LHCN-M2 (cell line): Measurements from ENCODE around the gene MED12L. TPM values are rescaled to one million over a fixed set of nuclear protein-coding genes. Genes with fewer than 3 reads are reported as not detected.
A peak's percentile ranks its signal among the peaks of the same experiment; 100 is the strongest.

ENCODE experiments used
- DNase-seq: peaks from one replicate; pipeline ENCODE4 v3.0.0-alpha.2; 2012; ENCODE audit warnings: low read depth
- total RNA-seq: library from RNA; depleted of rRNA; stranded (reverse); fragments of >200 nt; gene quantifications from 2 replicates; pipeline ENCODE4 v1.2.3, GENCODE V29; 2014

Gene MED12L
- total RNA-seq, 1 experiment from 2014 or later = not detected

- no peak for DNase-seq
These were observed 57.5 kb downstream of the MED12L start for GRCh38 chr3:151142929-151143328.

GRCh38 chr3:151144016-151144415, 58.6 kb downstream of the MED12L start:
- DNase-seq = no peak

GRCh38 chr3:151144760-151145159, 59.3 kb downstream of the MED12L start:
- DNase-seq = no peak

DNA sequence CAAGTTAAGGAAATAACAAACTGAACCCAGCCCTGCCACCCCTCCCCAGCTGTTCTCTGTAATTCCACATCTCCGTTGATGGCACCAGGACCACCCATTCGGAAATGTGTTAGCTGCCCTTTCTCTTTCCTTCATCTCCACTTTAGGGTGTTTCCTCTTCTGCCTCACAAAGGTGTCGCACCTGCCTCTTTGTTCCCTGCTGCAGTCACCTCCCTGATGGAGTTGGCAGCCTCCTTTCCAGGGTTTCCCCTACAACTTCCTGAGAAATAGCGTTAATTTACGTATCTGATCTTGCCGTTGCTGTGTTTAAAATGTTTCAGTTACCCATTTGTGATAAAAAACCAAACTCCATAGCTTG, 60.2 kb downstream of the MED12L start:
- DNase-seq = no peak

GRCh38 chr3:151146071-151146730, 60.7 kb downstream of the MED12L start:
- DNase-seq = peak; percentile 70

GRCh38 chr3:151146731-151147091, 61.2 kb downstream of the MED12L start:
- no peak for DNase-seq

GRCh38 chr3:151147299-151147698, 61.8 kb downstream of the MED12L start:
- DNase-seq = no peak

GRCh38 chr3:151152455-151153079, 67.1 kb downstream of the MED12L start:
- DNase-seq = no peak

- DNase-seq = no peak
These were observed 69.1 kb downstream of the MED12L start for GRCh38 chr3:151154566-151154965.

DNA sequence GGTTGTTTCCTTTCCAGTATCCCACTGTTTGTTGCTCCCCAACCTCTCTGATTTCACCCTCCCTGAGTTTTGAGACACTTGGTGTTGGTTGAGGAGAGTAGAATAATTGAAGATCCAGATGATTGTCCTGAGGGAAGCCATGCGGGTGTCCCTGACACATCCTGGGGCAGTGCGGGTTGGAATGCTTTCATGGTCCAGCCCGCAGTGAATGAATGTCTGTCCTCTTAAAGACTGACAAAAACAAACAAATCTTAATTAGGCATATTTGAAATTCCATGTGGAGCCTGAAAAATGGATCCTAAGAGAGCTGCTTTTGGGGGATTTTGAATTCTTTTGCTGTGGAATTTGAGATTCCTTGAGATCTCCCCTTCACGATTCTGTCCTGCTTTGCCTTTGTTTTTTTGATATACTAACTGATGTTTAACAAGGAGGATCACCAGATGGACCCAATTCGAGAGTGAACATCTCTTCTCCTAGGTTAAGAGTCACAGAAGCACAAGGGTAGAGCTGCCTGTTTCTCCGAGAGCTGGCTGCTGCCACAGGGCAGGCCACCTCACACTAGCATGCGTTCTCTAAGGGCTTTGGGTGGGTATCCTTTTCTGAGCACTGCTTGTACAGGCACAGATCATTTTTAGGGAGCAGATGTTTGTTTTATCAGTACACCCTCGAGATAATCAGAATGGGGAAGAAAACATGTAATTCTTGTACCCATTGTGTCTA, 70.1 kb downstream of the MED12L start:
- DNase-seq = no peak

DNA sequence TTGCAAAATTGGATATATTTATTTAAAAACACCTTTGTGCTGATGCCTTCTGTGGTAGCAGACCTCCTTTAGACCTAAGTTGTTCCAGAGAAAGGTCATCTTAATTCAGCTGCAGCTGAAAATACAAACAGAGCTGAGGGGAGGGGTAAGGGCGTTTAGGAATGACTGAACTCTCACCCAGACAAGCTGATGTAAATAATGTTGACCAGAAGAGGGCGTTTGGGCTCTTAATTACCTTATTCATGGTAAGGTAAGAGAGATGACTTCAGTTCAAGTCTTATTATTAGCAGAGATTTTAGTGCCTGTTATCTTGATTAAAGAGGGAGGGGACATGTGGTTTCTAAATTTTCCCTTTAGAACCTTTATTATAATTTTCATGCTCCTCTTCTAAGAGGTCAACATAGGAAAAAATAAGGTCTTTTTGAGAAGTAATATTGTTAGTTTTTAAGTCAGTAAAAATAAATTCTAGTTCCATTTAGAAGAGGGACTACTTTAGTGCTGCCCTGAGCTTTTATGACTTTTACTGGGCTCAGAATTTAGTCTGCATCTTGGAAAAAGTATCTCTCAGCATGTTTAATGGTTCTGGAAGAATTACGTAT, 71.3 kb downstream of the MED12L start:
- peak; percentile 42 for DNase-seq

- DNase-seq = no peak
These were observed 74.3 kb downstream of the MED12L start for GRCh38 chr3:151159806-151160205.

GRCh38 chr3:151165226-151165625, 79.8 kb downstream of the MED12L start:
- DNase-seq = no peak

DNA sequence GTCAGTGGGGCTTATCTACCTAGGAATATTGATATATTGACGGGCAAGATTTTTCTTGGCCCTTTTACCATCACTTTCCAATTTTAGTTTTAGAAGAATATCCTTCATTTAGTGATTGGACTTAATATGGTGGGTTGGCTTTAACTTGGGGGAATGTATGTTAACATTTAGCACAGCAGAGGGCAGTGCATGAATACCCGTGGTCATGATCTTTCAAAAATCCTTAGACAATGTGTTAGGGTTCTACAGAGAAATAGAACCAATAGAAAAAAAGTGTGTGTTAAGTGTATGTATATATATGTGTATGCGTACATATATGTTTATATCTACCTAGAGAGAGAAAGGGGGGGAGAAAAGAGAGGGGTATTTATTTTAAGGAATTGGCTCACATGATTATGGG, 80.7 kb downstream of the MED12L start:
- no peak for DNase-seq

GRCh38 chr3:151168269-151169094, 83.0 kb downstream of the MED12L start:
- peak; percentile 23 for DNase-seq

DNA sequence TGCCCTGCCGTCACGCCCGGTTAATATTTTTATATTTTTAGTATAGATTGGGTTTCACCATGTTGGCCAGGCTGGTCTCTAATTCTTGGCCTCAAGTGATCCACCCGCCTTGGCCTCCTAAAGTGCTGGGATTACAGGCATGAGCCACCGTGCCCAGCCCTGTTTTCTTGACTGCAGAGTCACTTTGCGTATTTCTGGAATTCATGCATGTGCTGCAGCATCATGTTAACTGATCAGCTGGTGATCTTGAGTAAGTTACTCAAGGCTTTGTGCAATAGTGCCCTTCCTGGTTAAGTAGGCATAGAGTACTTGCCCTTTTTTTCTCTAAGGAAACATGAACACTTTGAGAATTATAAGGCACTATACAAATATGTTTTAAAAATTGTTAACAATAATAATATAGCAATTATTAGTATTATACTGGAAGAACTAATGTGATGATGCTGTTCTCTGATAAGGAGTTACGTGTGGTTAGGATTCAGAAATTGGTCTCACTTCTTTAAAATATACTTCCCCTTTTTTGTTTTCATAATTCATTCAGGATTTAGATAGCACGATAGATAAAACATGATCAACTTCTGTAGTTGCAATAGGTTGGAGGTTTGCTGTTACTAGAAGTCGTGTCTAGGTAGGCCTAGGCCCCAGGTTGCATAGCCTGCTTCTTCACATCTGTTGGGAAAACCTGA, 83.9 kb downstream of the MED12L start:
- no peak for DNase-seq

DNA sequence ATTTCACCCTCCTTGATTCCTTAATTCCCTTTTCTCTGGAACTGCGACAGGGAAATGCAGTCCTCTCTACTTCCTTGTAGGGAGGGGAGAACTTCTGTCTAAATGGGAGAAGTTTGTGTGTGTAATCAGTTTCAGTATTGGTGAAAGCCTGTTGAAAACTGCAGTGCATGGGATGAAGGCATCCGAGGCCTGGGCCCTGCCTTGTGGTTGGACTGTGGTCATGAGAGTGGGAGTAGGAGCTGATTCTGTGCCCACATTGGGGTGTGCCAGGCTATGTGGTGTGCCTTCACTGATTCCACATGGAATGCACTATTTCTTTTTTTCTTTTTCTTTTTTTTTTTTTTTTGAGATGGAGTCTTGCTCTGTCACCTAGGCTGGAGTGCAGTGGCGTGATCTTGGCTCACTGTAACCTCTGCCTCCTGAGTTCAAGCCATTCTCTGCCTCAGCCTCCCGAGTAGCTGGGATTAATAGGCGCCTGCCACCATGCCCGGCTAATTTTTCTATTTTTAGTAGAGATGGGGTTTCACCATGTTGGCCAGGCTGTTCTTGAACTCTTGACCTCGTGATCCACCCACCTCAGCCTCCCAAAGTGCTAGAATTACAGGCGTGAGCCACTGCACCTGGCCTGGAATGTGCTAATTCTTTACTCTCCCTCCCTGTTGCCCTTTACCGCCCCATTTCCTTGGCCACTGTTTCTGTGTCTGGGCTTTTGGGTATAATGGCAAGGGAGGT, 84.7 kb downstream of the MED12L start:
- peak; percentile 9 for DNase-seq

DNA sequence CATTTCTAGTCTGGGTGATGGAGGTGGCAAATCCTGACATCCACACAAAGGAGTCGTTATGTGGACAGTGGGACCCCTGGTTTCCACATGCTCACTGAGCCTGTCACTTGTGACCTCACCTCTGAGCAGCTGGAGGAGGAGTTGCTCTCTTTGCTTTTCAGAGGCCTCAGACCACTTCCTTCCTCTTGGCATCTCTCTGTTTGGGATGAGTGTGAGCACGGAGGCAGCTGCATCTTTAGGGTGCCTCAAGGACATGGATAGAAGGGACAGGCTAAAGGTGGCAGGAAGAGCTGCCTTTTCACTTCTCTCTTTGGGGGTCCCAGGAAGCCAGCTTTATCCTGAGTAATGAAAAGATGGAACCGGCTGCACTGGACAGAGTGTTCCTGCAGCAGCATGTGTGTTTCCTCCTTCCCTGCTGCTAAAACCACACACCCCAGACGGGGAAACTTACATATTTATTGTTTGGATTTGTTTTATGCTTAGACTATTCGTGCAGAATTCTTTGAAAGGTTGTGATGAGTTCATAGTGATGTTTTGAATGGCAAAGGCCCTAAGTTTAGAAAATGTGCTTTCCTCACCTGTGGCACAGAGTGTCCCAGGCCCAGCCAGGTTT, 85.8 kb downstream of the MED12L start:
- DNase-seq = no peak

DNA sequence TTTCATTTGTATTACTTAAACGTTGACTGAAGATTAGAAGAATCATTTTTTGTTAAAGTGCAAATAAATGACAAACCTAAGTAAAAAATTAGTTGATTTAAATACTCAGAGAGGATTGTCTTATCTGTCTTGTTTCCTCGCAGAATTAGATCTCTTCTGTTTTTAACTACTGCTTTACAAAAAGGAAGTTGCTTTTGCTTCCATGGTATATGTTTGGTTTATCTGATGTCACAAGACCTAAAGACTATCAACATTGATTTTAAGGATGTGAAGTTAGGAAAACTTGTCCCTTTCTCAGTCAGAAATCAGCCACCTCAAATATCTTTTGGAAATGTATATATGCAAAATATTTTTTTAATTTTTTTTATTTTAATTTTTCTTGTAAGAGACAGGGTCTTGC, 88.9 kb downstream of the MED12L start:
- no peak for DNase-seq

- DNase-seq = no peak
These were observed 90.5 kb downstream of the MED12L start for GRCh38 chr3:151175952-151176351.
